Activated naive CD4-positive, alpha-beta T cell treated with anti-CD3 and anti-CD28 coated beads for 36 hours (primary cell): Measurements from ENCODE around the gene DMRT1. TPM values are rescaled to one million over a fixed set of nuclear protein-coding genes. Genes with fewer than 3 reads are reported as not detected.

Experiments used
- CTCF ChIA-PET: fragments of 350-600 bp; sonication (Branson Sonifier 250); formaldehyde crosslinking; loops from one replicate; lab custom pipeline; 2021; ENCODE audit warnings: antibody characterized with exemption; lab: Charles Lee
- DNase-seq: peaks from one replicate; pipeline ENCODE4 v3.0.0-alpha.2; 2020
- H3K27ac Mint-ChIP-seq: one replicate; pipeline ENCODE4 v1.8.0; 2021; ENCODE audit warnings: mild to moderate bottlenecking, mixed read lengths
- H3K27me3 Mint-ChIP-seq: one replicate; pipeline ENCODE4 v1.8.0; 2021; ENCODE audit warnings: low read depth, mixed read lengths
- H3K36me3 Mint-ChIP-seq: one replicate; pipeline ENCODE4 v1.8.0; 2021; ENCODE audit warnings: low read depth, mixed read lengths
- H3K4me1 Mint-ChIP-seq: one replicate; pipeline ENCODE4 v1.8.0; 2021; ENCODE audit warnings: low read depth, mixed read lengths
- H3K4me3 Mint-ChIP-seq: one replicate; pipeline ENCODE4 v1.8.0; 2021; ENCODE audit warnings: mild to moderate bottlenecking, moderate library complexity, mixed read lengths
- H3K9me3 Mint-ChIP-seq: one replicate; pipeline ENCODE4 v1.8.0; 2021; ENCODE audit warnings: mixed read lengths
- intact Hi-C: fragments of 100-400 bp; cut with micrococcal nuclease; formaldehyde crosslinking; loops from one replicate; pipeline ENCODE4 v1.15.1; 2023
- total RNA-seq, 2 experiments: library from RNA; stranded (reverse); gene quantifications; one replicate each; pipeline ENCODE4 v1.2.3, GENCODE V29; 2021

The DMRT1 gene
- total RNA-seq: not detected

DNA sequence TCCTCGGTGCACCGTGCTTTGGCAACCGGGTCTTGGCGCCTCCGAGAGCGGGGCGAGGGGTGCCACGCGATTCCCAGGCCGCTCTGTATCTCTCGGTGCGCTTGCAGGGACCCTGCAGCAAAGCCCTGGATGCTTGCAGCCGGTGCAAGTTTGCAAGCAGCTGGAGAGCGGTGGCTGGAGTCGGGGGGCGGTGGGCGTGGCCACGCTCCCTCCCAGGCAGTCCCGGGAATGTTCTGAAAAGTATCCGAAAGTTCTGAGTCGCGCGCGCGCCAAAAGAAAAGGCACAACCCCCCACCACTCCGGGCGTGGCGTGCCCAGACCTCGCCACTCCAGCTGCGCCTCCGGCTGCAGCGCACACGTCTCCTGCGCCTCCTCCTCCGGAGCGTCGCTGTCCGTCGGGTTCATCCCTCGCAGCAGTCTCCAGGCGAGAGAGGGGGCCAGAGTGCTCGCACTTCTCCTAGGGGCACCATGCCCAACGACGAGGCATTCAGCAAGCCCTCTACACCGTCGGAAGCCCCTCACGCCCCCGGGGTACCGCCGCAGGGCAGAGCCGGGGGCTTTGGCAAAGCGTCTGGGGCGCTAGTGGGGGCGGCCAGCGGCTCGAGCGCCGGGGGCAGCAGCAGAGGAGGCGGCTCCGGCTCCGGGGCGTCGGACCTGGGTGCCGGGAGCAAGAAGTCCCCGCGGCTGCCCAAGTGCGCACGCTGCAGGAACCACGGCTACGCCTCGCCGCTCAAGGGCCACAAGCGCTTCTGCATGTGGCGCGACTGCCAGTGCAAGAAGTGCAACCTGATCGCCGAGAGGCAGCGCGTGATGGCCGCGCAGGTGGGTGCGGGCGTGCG, at the start of gene DMRT1:
Gene DMRT1, plus strand, starts transcription at position 327 of the 839 bp plus-strand sequence. Its CDS starts 142 bp downstream, at position 469.
- H3K36me3 Mint-ChIP-seq: no peaks in the 10 kb centered on the region
- H3K4me1 Mint-ChIP-seq: peaks cover 21% of the 10 kb centered on the region
- no peak for DNase-seq
- no peak within 1 kb of the TSS for H3K4me3 Mint-ChIP-seq
- intact Hi-C loops: loop anchor here (5.0 kb wide), 1 partner anchor 131 kb away; no protein-coding TSS in a partner anchor
- peaks cover 43% of the 10 kb centered on the region for H3K27me3 Mint-ChIP-seq
- no peak within 1 kb of the TSS for H3K27ac Mint-ChIP-seq
- H3K9me3 Mint-ChIP-seq: no peaks in the 10 kb centered on the region
- CTCF ChIA-PET: no interaction called here

DNA sequence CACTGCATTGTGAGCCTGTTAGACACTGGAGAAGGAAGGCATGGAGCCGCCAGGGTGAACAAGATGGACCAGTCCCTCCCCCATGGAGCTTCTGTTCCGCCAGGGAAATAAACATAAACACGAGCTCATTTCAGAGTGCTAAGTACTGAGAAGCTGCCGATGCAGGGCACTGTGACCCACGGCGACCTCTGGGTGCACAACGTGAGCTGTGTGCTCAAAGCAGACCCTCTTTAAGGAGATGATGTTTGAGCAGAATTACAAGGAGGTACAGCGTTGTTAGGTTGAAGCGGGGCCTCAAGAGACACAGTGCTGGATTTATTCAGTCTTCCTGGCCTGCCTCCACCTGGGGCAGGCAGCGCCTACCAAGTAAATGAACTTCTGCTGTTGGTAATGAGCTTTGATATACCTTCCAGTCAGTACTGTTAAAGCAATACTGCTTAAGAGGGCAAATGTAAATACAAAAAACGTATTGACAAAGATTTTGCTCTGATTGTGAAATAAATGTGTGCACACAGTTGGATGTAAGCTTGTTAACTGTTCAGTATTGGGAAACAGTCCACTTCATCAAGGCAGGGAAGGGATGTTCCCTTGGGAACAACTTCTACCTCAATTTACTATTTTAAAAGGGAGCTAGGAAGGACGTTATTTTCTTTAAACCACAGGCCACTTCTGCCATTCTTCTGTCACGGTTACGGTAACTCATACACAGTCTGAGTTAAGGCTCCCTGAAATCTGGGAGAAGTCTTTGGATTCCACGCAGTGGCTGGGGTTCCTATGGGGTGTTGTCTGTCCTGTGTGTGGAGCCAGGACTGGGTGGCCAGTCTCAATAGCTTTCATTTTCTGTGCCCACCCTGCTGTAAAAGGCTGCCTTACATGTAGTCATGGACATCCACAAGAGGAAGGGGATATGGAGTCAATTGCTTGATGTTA, 48.9 kb upstream of the DMRT1 start:
- no peaks in the 10 kb centered on the region for H3K36me3 Mint-ChIP-seq
- CTCF ChIA-PET: interaction anchor here (1.1 to 1.3 kb wide), 2 partner anchors 34 to 180 kb away, joined by 3 to 4 read pairs; no protein-coding TSS in a partner anchor
- no peaks in the 10 kb centered on the region for H3K4me1 Mint-ChIP-seq
- H3K27ac Mint-ChIP-seq: no peak overlapping the region
- no peak for DNase-seq
- intact Hi-C loops: no loop called here
- no peak overlapping the region for H3K4me3 Mint-ChIP-seq
- no peaks in the 10 kb centered on the region for H3K9me3 Mint-ChIP-seq
- H3K27me3 Mint-ChIP-seq: no peaks in the 10 kb centered on the region

DNA sequence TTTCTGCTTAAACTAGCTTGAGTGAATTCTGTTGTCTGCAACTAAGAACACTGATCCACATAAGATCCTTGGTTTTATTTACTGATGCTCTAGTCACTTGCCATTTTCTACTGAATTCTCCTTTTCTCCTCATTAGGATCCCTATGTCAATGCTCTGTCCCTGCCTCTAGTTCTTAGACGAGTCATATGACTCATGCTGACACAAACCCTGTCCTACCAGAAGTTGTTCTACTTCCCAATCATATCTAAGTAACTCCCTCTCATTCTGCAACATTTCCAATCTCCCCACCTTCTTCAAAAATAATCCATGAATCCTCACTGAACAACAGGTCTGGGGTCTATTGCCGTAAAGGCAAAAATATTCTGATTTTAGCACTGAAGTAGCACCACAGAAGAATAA, 47.1 kb upstream of the DMRT1 start:
- Mint-ChIP-seq H3K4me1 (no peaks in the 10 kb centered on the region), H3K4me3 (no peak overlapping the region), H3K9me3 (no peaks in the 10 kb centered on the region), H3K27me3 (no peaks in the 10 kb centered on the region), H3K36me3 (no peaks in the 10 kb centered on the region), H3K27ac (no peak overlapping the region)
- intact Hi-C loops: no loop called here
- no peak for DNase-seq
- CTCF ChIA-PET: no interaction called here

DNA sequence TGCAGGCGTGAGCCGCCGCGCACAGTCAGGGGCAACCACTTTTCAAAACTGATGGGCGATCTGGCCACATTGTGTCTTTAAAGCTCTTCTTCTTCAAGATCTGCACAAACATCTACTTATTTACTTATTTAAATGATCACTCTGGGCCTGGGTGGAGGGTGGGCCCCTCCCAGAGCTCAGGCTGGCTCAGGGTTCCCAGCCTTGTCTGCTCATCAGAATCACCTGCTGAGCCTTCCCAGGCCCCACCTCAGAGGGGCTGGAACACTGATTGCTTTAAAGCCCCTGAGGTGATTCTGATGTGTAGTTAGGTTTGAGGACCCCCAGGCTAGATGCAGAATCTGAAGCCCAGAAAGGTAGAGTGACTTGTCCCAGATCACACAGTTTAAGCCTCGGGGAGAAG, 45.6 kb upstream of the DMRT1 start:
- CTCF ChIA-PET: no interaction called here
- Mint-ChIP-seq H3K4me3 (no peak overlapping the region), H3K27me3 (peaks cover 3% of the 10 kb centered on the region), H3K36me3 (no peaks in the 10 kb centered on the region), H3K4me1 (no peaks in the 10 kb centered on the region), H3K9me3 (no peaks in the 10 kb centered on the region), H3K27ac (no peak overlapping the region)
- no peak for DNase-seq
- intact Hi-C loops: no loop called here

DNA sequence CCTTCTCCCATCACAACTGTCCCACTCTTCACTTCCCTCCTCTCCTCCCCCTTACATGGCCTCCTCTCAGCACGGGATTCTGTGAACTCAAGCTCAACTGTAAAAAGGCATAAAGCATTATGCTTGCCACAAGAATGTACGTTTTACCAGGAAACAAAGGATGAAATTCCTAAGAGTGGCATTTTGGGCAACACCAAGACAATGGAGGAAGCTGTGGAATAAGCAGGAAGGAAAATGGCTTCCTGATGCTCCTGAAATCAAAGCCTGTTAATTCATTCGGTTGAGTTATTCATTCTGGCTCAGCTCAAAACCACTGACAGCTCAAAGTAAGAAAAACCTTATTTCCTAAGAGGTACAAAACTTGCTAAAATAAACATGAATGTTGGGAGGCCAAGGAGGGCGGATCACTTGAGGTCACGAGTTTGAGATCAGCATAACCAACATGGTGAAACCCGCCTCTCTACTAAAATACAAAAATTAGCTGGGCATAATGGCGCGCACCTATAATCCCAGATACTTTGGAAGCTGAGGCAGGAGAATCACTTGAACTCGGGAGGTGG, 40.8 kb upstream of the DMRT1 start:
- H3K4me1 Mint-ChIP-seq: no peaks in the 10 kb centered on the region
- intact Hi-C loops: no loop called here
- CTCF ChIA-PET: interaction anchor here (1.2 kb wide), 2 partner anchors 10 to 51 kb away, joined by 3 read pairs; no protein-coding TSS in a partner anchor
- no peaks in the 10 kb centered on the region for H3K36me3 Mint-ChIP-seq
- peaks cover 3% of the 10 kb centered on the region for H3K27me3 Mint-ChIP-seq
- DNase-seq: no peak
- no peaks in the 10 kb centered on the region for H3K9me3 Mint-ChIP-seq
- no peak overlapping the region for H3K4me3 Mint-ChIP-seq
- H3K27ac Mint-ChIP-seq: no peak overlapping the region

DNA sequence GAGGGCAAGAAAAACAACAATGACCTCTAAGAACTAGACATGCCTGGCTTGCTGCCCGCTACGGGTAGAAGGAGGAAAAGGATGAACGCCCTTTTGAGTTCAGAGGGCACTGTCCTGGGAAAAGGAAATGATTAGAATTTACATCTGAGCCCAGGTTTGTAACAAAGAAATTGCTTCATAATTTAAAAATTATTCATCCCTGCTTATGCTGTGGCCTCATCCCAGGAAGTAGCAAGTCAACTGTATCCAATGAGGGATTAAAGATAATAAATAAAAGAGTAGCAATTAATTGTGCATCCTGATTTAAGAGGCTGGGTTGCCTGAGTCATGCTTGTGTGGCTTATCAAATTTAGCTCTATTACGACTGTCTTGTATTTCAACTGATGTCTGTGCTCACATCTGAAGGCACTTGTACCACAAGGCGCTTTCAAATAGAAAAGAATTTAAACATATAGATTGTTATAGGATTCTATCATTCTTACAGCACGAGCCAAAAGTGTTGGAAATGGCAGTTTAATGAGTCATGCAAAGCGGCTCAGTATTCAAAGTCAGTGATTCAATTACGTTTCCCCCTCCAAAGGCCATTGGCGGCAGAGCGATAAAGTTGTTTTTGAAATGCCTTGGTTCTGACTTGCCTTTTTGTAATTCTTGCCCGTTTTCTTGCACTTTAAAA, 40.0 kb upstream of the DMRT1 start:
- Mint-ChIP-seq H3K4me1 (no peaks in the 10 kb centered on the region), H3K4me3 (no peak overlapping the region), H3K27ac (no peak overlapping the region), H3K27me3 (peaks cover 3% of the 10 kb centered on the region), H3K36me3 (no peaks in the 10 kb centered on the region), H3K9me3 (no peaks in the 10 kb centered on the region)
- CTCF ChIA-PET: interaction anchor here (1.2 kb wide), 2 partner anchors 11 to 52 kb away, joined by 3 read pairs; no protein-coding TSS in a partner anchor
- DNase-seq: no peak
- intact Hi-C loops: no loop called here

DNA sequence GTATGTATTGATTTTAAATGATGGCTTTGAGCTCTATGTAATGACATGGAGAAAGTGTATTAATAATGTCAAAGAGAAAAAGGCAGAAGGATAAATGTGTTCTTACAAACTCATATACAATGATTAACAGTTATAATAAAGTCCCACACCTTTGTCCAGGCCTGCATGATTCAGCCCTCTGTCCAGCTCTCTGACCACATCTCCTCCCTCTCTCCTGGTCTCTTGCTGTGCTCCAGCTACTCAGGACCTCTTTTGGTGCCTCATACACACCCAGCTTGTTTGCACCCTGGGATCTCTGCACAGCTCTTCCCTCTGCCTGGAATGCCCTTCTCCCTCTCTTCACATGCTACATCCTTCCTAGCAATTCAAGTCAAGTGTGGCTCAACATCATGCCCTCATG, 37.5 kb upstream of the DMRT1 start:
- CTCF ChIA-PET: interaction anchor here (0.5 to 0.7 kb wide), 3 partner anchors 31 to 312 kb away, joined by 3 to 4 read pairs (median 4); no protein-coding TSS in a partner anchor
- intact Hi-C loops: no loop called here
- Mint-ChIP-seq H3K9me3 (no peaks in the 10 kb centered on the region), H3K4me3 (no peak overlapping the region), H3K27me3 (peaks cover 3% of the 10 kb centered on the region), H3K36me3 (no peaks in the 10 kb centered on the region), H3K27ac (no peak overlapping the region), H3K4me1 (no peaks in the 10 kb centered on the region)
- no peak for DNase-seq

DNA sequence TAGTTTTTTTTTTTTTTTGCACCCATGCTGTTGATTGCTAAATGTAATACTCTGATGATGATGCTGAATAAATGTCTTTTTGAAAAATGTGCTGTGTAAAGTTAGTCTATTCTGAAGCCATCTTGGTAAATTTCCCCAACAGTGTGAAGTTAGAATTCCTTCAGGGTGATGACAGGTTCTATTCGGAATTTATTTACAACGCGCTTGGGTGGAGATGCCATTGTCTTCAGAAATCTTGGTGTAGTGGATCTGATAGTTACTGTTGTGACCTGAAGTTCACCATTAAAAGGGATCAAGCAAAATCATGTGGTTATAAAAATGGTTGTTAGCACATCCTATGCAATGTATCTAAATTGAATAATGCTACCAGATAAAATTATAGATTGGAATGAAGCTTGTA, 36.3 kb upstream of the DMRT1 start:
- Mint-ChIP-seq H3K9me3 (no peaks in the 10 kb centered on the region), H3K27me3 (peaks cover 3% of the 10 kb centered on the region), H3K36me3 (no peaks in the 10 kb centered on the region), H3K4me3 (no peak overlapping the region), H3K27ac (no peak overlapping the region), H3K4me1 (no peaks in the 10 kb centered on the region)
- no peak for DNase-seq
- CTCF ChIA-PET: interaction anchor here (1.4 kb wide), 1 partner anchor 17 kb away, joined by 12 read pairs; no protein-coding TSS in a partner anchor
- intact Hi-C loops: loop anchor here (5.0 kb wide), 2 partner anchors 202 to 458 kb away; no protein-coding TSS in a partner anchor

DNA sequence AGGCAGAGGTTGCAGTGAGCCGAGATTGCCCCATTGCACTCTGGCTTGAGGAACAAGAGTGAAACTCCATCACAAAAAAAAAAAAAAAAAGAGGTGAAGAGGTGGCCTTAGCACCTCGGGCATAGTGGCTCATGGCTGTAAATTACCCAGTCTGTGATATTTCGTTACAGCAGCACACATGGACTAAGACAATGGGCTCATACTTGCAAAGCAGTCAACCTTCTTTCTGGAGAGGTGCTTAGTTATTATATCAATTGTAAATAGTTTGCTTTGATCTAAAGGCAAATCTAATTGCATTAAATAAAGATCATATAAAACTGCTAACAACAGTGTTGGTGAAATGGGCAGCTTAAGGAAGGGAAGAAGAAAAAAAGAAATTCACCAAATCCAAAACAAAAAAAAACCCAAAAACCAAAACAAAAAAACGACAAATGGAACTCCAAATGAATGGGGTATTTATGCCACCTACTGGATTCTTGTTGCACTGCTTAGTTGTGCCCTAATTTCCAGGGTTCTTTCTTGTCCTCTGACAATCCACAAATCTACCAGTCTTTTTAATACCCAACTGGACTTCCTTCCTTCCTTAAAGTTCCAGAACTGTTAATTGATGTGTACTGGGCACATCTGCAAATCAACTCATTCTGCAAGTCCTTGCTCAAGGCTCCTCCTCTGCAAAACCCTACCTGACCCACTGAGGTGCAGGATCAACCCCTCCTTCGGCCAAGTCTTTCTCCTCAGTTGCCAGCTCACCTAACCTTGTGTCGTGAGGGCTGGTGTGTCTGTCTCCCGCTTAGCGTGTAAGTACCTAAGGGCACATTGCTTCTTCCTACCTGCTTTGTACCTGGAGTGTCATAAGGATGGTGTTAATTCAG, 35.0 kb upstream of the DMRT1 start:
- DNase-seq: no peak
- Mint-ChIP-seq H3K27me3 (no peaks in the 10 kb centered on the region), H3K27ac (no peak overlapping the region), H3K4me1 (no peaks in the 10 kb centered on the region), H3K9me3 (no peaks in the 10 kb centered on the region), H3K36me3 (no peaks in the 10 kb centered on the region), H3K4me3 (no peak overlapping the region)
- intact Hi-C loops: loop anchor here (1.0 to 5.0 kb wide), 4 partner anchors 193 to 459 kb away; no protein-coding TSS in a partner anchor
- CTCF ChIA-PET: interaction anchor here (0.6 to 1.8 kb wide), 4 partner anchors 19 to 336 kb away, joined by 3 to 12 read pairs (median 6); no protein-coding TSS in a partner anchor

DNA sequence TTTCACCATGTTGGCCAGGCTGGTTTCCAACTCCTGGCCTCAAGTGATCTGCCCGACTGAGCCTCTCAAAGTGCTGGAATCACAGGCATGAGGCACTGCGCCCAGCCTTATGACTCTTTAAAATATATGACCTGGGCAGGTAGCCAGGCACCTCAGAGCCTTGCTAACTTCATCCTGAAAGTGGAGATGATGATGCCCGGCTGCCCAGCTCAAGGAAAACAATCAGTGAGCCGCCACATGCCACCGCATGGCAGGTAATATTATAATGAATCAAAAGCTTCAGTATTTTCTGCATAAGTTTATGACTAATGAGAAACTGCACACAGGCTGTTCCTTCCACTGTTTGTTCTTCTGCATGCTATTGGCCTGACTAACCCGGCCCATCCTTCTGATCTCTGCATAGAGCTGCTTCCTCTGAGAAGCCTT, 30.4 kb upstream of the DMRT1 start:
- intact Hi-C loops: no loop called here
- CTCF ChIA-PET: interaction anchor here (0.6 to 1.5 kb wide), 2 partner anchors 37 to 198 kb away, joined by 3 to 6 read pairs; no protein-coding TSS in a partner anchor
- no peak for DNase-seq

More for the DNA sequence above, 30.4 kb upstream of the DMRT1 start:
- Mint-ChIP-seq H3K4me1 (no peaks in the 10 kb centered on the region), H3K27ac (no peak overlapping the region), H3K27me3 (peaks cover 3% of the 10 kb centered on the region), H3K36me3 (no peaks in the 10 kb centered on the region), H3K9me3 (no peaks in the 10 kb centered on the region), H3K4me3 (no peak overlapping the region)
